Activated naive CD8-positive, alpha-beta T cell treated with anti-CD3 and anti-CD28 coated beads, Interleukin-2, amount 50 U/mL, for 24 hours (primary cell): Measurements from ENCODE around the gene LMO2.

ENCODE experiments used
- ATAC-seq: fragments of 150-1000 bp; cut with Tn5 transposase; one replicate; pipeline ENCODE4 v1.10.0; 2021
- DNase-seq: peaks from one replicate; pipeline ENCODE4 v3.0.0; 2021
- H3K27ac Mint-ChIP-seq: one replicate; pipeline ENCODE4 v1.8.0; 2021; ENCODE audit warnings: mild to moderate bottlenecking, mixed read lengths
- H3K27me3 Mint-ChIP-seq: one replicate; pipeline ENCODE4 v1.8.0; 2021; ENCODE audit warnings: mixed read lengths
- H3K36me3 Mint-ChIP-seq: one replicate; pipeline ENCODE4 v1.8.0; 2021; ENCODE audit warnings: low read depth, mixed read lengths
- H3K4me1 Mint-ChIP-seq: one replicate; pipeline ENCODE4 v1.8.0; 2021; ENCODE audit warnings: mixed read lengths
- H3K4me3 Mint-ChIP-seq: one replicate; pipeline ENCODE4 v1.8.0; 2021; ENCODE audit warnings: mild to moderate bottlenecking, moderate library complexity, mixed read lengths
- H3K9me3 Mint-ChIP-seq: one replicate; pipeline ENCODE4 v1.8.0; 2021; ENCODE audit warnings: mixed read lengths

The LMO2 gene

GRCh38 chr11:33885338-33886005, 6.4 kb downstream of the LMO2 start:
- no peak for ATAC-seq
- no peak for DNase-seq
- peaks cover 89% of the 10 kb centered on the region for H3K27me3 Mint-ChIP-seq
- H3K36me3 Mint-ChIP-seq: no peaks in the 10 kb centered on the region
- no peaks in the 10 kb centered on the region for H3K4me1 Mint-ChIP-seq
- H3K27ac Mint-ChIP-seq: no peak overlapping the region
- H3K9me3 Mint-ChIP-seq: no peaks in the 10 kb centered on the region
- H3K4me3 Mint-ChIP-seq: no peak overlapping the region

GRCh38 chr11:33884601-33885000, 7.3 kb downstream of the LMO2 start:
- no peak for DNase-seq
- Mint-ChIP-seq H3K9me3 (no peaks in the 10 kb centered on the region), H3K27ac (no peak overlapping the region), H3K36me3 (no peaks in the 10 kb centered on the region), H3K4me3 (no peak overlapping the region), H3K27me3 (peaks cover 89% of the 10 kb centered on the region), H3K4me1 (no peaks in the 10 kb centered on the region)
- ATAC-seq: no peak

GRCh38 chr11:33884035-33884434, 7.8 kb downstream of the LMO2 start:
- Mint-ChIP-seq H3K36me3 (no peaks in the 10 kb centered on the region), H3K4me1 (no peaks in the 10 kb centered on the region), H3K4me3 (no peak overlapping the region), H3K27me3 (peaks cover 87% of the 10 kb centered on the region), H3K27ac (no peak overlapping the region), H3K9me3 (no peaks in the 10 kb centered on the region)
- no peak for ATAC-seq
- no peak for DNase-seq

GRCh38 chr11:33881651-33882503, 10.0 kb downstream of the LMO2 start:
- H3K27ac Mint-ChIP-seq: no peak overlapping the region
- no peak overlapping the region for H3K4me3 Mint-ChIP-seq
- no peaks in the 10 kb centered on the region for H3K4me1 Mint-ChIP-seq
- no peaks in the 10 kb centered on the region for H3K36me3 Mint-ChIP-seq
- no peak for DNase-seq
- no peak for ATAC-seq
- H3K27me3 Mint-ChIP-seq: peaks cover 85% of the 10 kb centered on the region
- no peaks in the 10 kb centered on the region for H3K9me3 Mint-ChIP-seq

GRCh38 chr11:33880979-33881378, 10.9 kb downstream of the LMO2 start:
- H3K27me3 Mint-ChIP-seq: peaks cover 86% of the 10 kb centered on the region
- no peaks in the 10 kb centered on the region for H3K4me1 Mint-ChIP-seq
- no peak for DNase-seq
- H3K9me3 Mint-ChIP-seq: no peaks in the 10 kb centered on the region
- H3K4me3 Mint-ChIP-seq: no peak overlapping the region
- no peak overlapping the region for H3K27ac Mint-ChIP-seq
- no peak for ATAC-seq
- H3K36me3 Mint-ChIP-seq: no peaks in the 10 kb centered on the region

GRCh38 chr11:33879375-33879774, 12.5 kb downstream of the LMO2 start:
- H3K4me1 Mint-ChIP-seq: no peaks in the 10 kb centered on the region
- no peak overlapping the region for H3K4me3 Mint-ChIP-seq
- no peak for DNase-seq
- H3K9me3 Mint-ChIP-seq: no peaks in the 10 kb centered on the region
- H3K36me3 Mint-ChIP-seq: no peaks in the 10 kb centered on the region
- peaks cover 86% of the 10 kb centered on the region for H3K27me3 Mint-ChIP-seq
- ATAC-seq: no peak
- no peak overlapping the region for H3K27ac Mint-ChIP-seq

- Mint-ChIP-seq H3K27me3 (peaks cover 83% of the 10 kb centered on the region), H3K36me3 (no peaks in the 10 kb centered on the region), H3K27ac (no peak overlapping the region)
Measured at GRCh38 chr11:33877038-33877437, 14.8 kb downstream of the LMO2 start.

GRCh38 chr11:33875621-33876294, 16.1 kb downstream of the LMO2 start:
- Mint-ChIP-seq H3K27ac (no peak overlapping the region), H3K4me1 (peaks cover 2% of the 10 kb centered on the region)

More at GRCh38 chr11:33877038-33877437, 14.8 kb downstream of the LMO2 start:
- DNase-seq (no peak), ATAC-seq (no peak)
- Mint-ChIP-seq H3K9me3 (no peaks in the 10 kb centered on the region), H3K4me1 (no peaks in the 10 kb centered on the region), H3K4me3 (no peak overlapping the region)

GRCh38 chr11:33874910-33875490, 16.9 kb downstream of the LMO2 start:
- H3K4me3 Mint-ChIP-seq: no peak overlapping the region
- no peaks in the 10 kb centered on the region for H3K9me3 Mint-ChIP-seq
- H3K4me1 Mint-ChIP-seq: peaks cover 6% of the 10 kb centered on the region
- no peak for ATAC-seq
- H3K27me3 Mint-ChIP-seq: peaks cover 82% of the 10 kb centered on the region
- H3K36me3 Mint-ChIP-seq: no peaks in the 10 kb centered on the region
- no peak overlapping the region for H3K27ac Mint-ChIP-seq
- DNase-seq: no peak

More at GRCh38 chr11:33875621-33876294, 16.1 kb downstream of the LMO2 start:
- Mint-ChIP-seq H3K36me3 (no peaks in the 10 kb centered on the region), H3K4me3 (no peak overlapping the region), H3K9me3 (no peaks in the 10 kb centered on the region), H3K27me3 (peaks cover 82% of the 10 kb centered on the region)
- no peak for DNase-seq
- ATAC-seq: no peak

- Mint-ChIP-seq H3K9me3 (no peaks in the 10 kb centered on the region), H3K4me1 (peaks cover 9% of the 10 kb centered on the region), H3K36me3 (no peaks in the 10 kb centered on the region), H3K27ac (no peak overlapping the region), H3K27me3 (peaks cover 80% of the 10 kb centered on the region), H3K4me3 (no peak overlapping the region)
- DNase-seq (no peak), ATAC-seq (no peak)
Measured at GRCh38 chr11:33874433-33874832, 17.4 kb downstream of the LMO2 start.

- peak; percentile 18 for DNase-seq
- H3K4me3 Mint-ChIP-seq: peak overlapping the region; percentile 81
- H3K9me3 Mint-ChIP-seq: no peaks in the 10 kb centered on the region
- no peaks in the 10 kb centered on the region for H3K36me3 Mint-ChIP-seq
- ATAC-seq: peak; percentile 47
- H3K27me3 Mint-ChIP-seq: peaks cover 75% of the 10 kb centered on the region
- H3K4me1 Mint-ChIP-seq: peaks cover 16% of the 10 kb centered on the region
- H3K27ac Mint-ChIP-seq: no peak overlapping the region
Measured at GRCh38 chr11:33869481-33870422, 22.1 kb downstream of the LMO2 start.

- H3K27me3 Mint-ChIP-seq: peaks cover 75% of the 10 kb centered on the region
- H3K36me3 Mint-ChIP-seq: no peaks in the 10 kb centered on the region
- no peak for DNase-seq
- H3K4me1 Mint-ChIP-seq: peaks cover 16% of the 10 kb centered on the region
- H3K27ac Mint-ChIP-seq: no peak overlapping the region
- peak overlapping the region; percentile 49 for H3K4me3 Mint-ChIP-seq
- ATAC-seq: no peak
- H3K9me3 Mint-ChIP-seq: no peaks in the 10 kb centered on the region
Measured at GRCh38 chr11:33868647-33869461, 23.0 kb downstream of the LMO2 start.

- peaks cover 75% of the 10 kb centered on the region for H3K27me3 Mint-ChIP-seq
- peaks cover 16% of the 10 kb centered on the region for H3K4me1 Mint-ChIP-seq
- ATAC-seq (no peak), DNase-seq (no peak)
- H3K4me3 Mint-ChIP-seq: peak overlapping the region; percentile 49
- H3K36me3 Mint-ChIP-seq: no peaks in the 10 kb centered on the region
- H3K9me3 Mint-ChIP-seq: no peaks in the 10 kb centered on the region
- H3K27ac Mint-ChIP-seq: no peak overlapping the region
Measured at GRCh38 chr11:33867996-33868646, 23.8 kb downstream of the LMO2 start.
